Measurements from ENCODE around the gene ALK. TPM values are rescaled to one million over a fixed set of nuclear protein-coding genes. Genes with fewer than 3 reads are reported as not detected.
A peak's percentile ranks its signal among the peaks of the same experiment; 100 is the strongest.

The ALK gene
- total RNA-seq, 4 donors from 2014 or later = 0.83 to 1.6 (median 1.2) TPM

- DNase-seq (ENCODE audit: extremely low spot score) = no peak
- no peaks in the 10 kb centered on the region for H3K9me3 ChIP-seq
- H3K36me3 ChIP-seq = no peaks in the 10 kb centered on the region
- TF ChIP-seq POLR2AphosphoS5 (IDR thresholded peaks at IDR 0.05) = no peak
- no peak for TF ChIP-seq CTCF (IDR thresholded peaks at IDR 0.05)
- no peak for TF ChIP-seq EP300 (IDR thresholded peaks at IDR 0.05)
- H3K27ac ChIP-seq (replicated peaks in 1 of 4) = no peak overlapping the region
- intact Hi-C loops (cut with DNase I) = no loop called here
- peaks cover 0 to 16% (median 0%) of the 10 kb centered on the region in 4 donors for H3K27me3 ChIP-seq
- no peak overlapping the region for H3K4me3 ChIP-seq
- WGBS = 57% methylated on average over 5 of the region's 5 CpGs
- peaks cover 0 to under 1% (median 0%) of the 10 kb centered on the region in 4 donors for H3K4me1 ChIP-seq
Observed at GRCh38 chr2:29311458-29311857, 609.9 kb downstream of the ALK start.

GRCh38 chr2:29310650-29311348 lies 610.6 kb downstream of the ALK start:
- 73% methylated on average over 8 of the region's 10 CpGs for WGBS
- Histone ChIP-seq H3K27me3 (peaks cover 0 to 16% (median 0%) of the 10 kb centered on the region in 4 donors), H3K36me3 (no peaks in the 10 kb centered on the region), H3K27ac (replicated peaks in 1 of 4) (no peak overlapping the region), H3K4me1 (no peaks in the 10 kb centered on the region), H3K4me3 (no peak overlapping the region), H3K9me3 (no peaks in the 10 kb centered on the region)
- TF ChIP-seq EP300 (IDR thresholded peaks at IDR 0.05) (no peak), CTCF (IDR thresholded peaks at IDR 0.05) (no peak), POLR2A (IDR thresholded peaks at IDR 0.05; ENCODE audit: low read depth) (no peak), POLR2AphosphoS5 (IDR thresholded peaks at IDR 0.05) (no peak)
- no peak for DNase-seq (ENCODE audit: extremely low spot score)
- intact Hi-C loops (cut with DNase I) = no loop called here

GRCh38 chr2:29309090-29310029 lies 612.0 kb downstream of the ALK start:
- WGBS = 71% methylated on average over 8 of the region's 9 CpGs
- peaks cover 0 to 16% (median 0%) of the 10 kb centered on the region in 4 donors for H3K27me3 ChIP-seq
- no peak overlapping the region for H3K4me3 ChIP-seq
- H3K9me3 ChIP-seq = no peaks in the 10 kb centered on the region
- no peaks in the 10 kb centered on the region for H3K36me3 ChIP-seq
- no peaks in the 10 kb centered on the region for H3K4me1 ChIP-seq
- peak; percentile 53 to 74 (median 61) for TF ChIP-seq CTCF (IDR thresholded peaks at IDR 0.05)
- TF ChIP-seq POLR2AphosphoS5 (IDR thresholded peaks at IDR 0.05) = no peak
- intact Hi-C loops (cut with DNase I) = loop anchor here (5.0 kb wide), 1 partner anchor 533 kb away; no protein-coding TSS in a partner anchor
- no peak for DNase-seq (ENCODE audit: extremely low spot score)
- no peak overlapping the region for H3K27ac ChIP-seq (replicated peaks in 1 of 4)

GRCh38 chr2:29308366-29308765 lies 613.0 kb downstream of the ALK start:
- intact Hi-C loops (cut with DNase I) = loop anchor here (5.0 kb wide), 1 partner anchor 534 kb away; no protein-coding TSS in a partner anchor
- no peak overlapping the region for H3K27ac ChIP-seq (replicated peaks in 1 of 4)
- no peaks in the 10 kb centered on the region for H3K9me3 ChIP-seq
- WGBS = 84% methylated on average over 9 of the region's 9 CpGs
- H3K4me1 ChIP-seq = no peaks in the 10 kb centered on the region
- no peak overlapping the region for H3K4me3 ChIP-seq
- no peaks in the 10 kb centered on the region for H3K36me3 ChIP-seq
- H3K27me3 ChIP-seq = peaks cover 0 to 16% (median 0%) of the 10 kb centered on the region in 4 donors
- TF ChIP-seq EP300 (IDR thresholded peaks at IDR 0.05) = no peak
- TF ChIP-seq POLR2AphosphoS5 (IDR thresholded peaks at IDR 0.05) = no peak
- no peak for TF ChIP-seq CTCF (IDR thresholded peaks at IDR 0.05)
- DNase-seq (ENCODE audit: extremely low spot score) = no peak

Measured in esophagus muscularis mucosa (tissue), 4 donors.